IPS-18c (cell line): ENCODE results near the gene GALNT17.
"Not testable (repeated sequence)": the region's sequence is repeated elsewhere in the genome, so short reads cannot be mapped to it uniquely, and the experiment has no call there.

Experiments
- H3K4me3 ChIP-seq: 2 replicates; pipeline ENCODE4 v1.7.0; 2013; ENCODE audit warnings: low read depth, mild to moderate bottlenecking, low read length, moderate library complexity; ENCODE audit not compliant: insufficient read depth
- H3K9me3 ChIP-seq: one replicate; pipeline ENCODE4 v1.6.1; 2013; ENCODE audit warnings: mild to moderate bottlenecking, low read length, moderate library complexity; ENCODE audit not compliant: control insufficient read depth, insufficient read depth

The GALNT17 gene

DNA sequence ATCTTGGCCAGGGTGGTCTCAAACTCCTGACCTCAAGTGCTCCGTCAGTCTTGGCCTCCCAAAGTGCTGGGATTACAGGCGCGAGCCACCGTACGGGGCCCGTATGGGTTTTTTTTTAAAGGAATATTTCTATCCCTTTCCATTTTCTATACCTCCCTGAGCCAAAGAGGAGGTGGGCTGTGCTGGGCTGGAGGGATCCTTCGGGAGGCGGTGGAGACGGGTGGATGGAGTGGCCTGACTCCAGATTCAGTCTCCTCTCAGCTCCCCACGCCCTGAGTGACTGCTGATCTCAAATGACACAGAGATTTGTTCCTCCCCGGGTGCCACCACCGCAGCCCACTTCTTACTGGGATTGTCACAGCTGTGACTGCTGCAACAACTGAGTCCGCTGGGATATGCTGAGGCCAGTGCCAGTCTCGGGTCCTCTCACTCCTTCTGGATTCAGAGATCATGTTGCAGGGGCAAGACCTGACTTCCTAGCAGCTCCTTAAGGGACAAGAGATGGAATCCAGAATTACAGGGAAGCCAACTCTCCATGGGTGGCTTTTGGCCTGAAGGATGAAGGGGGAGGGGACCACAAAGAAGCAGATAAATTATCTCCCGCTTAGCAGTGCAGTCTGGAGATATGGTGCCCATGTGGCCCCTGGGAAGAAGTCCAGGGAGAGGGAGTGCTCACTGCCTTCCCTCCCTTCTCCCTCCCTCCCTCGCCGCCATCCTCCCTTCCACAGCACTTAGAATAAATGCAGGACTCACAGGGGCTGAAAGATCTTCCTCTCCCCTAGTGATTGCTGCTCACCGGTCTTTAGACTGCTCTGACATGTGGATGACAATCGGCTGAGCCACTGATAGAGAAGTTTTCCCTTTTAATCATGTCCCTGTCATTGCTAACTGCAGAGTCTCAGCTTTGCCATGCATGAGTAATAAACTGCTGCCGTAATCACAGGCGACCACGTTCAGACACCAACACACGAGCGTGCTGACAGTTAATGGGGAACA lies 14.3 kb downstream of the GALNT17 start:
- no peak overlapping the region for H3K4me3 ChIP-seq
- no peaks in the 10 kb centered on the region for H3K9me3 ChIP-seq

DNA sequence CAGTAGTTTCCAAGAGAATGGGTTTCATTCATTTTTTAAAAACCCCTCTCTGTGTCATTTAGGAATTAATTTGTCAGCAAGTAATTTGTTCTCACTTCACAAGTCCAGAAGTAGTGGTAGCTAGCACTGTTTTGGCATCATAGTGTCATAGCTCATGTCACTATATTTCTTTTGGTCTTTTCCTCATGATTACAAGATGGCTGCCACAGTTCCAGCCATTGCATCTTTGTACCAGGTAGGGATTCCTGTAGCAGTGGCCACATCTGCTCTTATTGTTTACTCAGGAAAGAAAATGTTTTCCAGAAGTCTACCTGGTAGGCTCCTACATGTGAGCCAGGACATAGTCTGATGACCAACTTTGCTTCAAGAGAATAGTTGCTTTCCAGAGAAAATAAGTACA lies 16.2 kb downstream of the GALNT17 start:
- H3K4me3 ChIP-seq = no peak overlapping the region
- no peaks in the 10 kb centered on the region for H3K9me3 ChIP-seq

DNA sequence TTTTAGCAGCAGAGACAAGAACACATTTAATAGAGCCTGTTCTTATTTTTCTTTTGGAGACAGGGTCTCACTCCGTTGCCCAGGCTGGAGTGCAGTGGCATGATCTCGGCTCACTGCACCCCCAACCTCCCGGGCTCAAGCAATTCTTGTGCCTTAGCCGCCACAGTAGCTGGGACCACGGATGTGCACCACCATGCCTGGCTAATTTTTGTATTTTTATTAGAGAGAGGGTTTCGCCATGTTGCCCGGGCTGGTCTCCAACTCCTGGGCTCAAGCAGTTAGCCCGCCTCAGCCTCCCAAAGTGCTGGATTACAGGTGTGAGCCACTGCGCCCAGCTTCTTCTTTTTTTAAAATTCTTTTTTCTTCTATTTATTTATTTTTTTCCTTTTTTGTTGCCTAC lies 23.3 kb downstream of the GALNT17 start:
- H3K4me3 ChIP-seq = no peak overlapping the region

DNA sequence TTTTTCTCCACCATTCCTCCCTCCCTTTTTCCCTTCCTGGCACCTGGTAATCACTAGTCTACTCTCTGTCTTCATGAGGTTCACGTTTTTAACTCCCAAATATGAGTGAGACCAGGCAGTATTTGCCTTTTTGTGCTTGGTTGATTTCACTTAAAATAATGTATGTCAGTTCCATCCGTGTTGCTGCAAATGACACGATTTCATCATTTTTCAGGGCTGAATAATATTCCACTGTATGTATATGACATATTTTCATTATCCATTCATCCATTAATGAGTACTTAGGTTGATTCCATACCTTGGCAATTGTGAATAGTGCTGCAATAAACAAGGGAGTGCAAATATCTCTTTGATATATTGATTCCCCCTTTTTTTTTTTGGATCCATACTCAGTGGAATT lies 25.8 kb downstream of the GALNT17 start:
- Histone ChIP-seq H3K4me3 (no peak overlapping the region), H3K9me3 (no peaks in the 10 kb centered on the region)

More for the DNA sequence above, 23.3 kb downstream of the GALNT17 start:
- no peaks in the 10 kb centered on the region for H3K9me3 ChIP-seq

DNA sequence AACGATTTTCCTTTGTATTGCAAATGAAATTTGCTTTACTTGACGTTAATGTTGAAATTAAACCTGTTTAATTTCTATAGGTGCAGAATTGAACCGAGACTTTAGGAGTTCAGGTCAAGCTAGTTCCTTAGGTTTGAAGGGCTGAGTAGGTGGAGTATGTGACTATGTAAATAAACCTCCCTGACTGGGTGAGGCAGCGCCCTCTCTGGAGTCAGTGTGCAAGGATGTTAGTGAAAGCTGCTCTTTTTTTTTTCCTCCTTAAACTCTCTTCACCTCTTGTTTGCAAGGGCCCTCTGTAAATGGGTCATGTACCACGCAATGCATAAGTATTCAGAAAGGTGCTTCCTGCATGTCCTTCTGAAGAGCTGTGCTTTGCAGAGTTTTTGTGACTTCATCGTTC lies 33.8 kb downstream of the GALNT17 start:
- H3K9me3 ChIP-seq = no peaks in the 10 kb centered on the region
- no peak overlapping the region for H3K4me3 ChIP-seq

DNA sequence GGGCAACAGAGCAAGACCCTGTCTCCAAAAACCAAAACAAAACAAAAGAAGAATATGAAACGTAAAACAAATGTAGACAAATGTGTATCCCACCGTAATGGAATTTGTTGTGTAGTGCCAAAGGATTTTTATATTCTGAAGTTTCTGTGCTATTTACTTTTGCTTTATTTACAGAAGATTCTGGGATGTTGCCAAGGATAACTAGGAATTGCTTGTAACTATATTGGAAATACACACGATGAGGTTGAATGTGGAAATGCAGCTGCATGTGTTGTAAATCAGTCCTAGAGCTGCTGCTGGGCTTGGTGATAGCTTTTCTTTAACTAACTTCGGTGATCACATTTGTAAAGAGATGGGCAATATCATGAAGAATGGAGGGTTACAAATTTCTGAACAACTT lies 39.5 kb downstream of the GALNT17 start:
- Histone ChIP-seq H3K4me3 (no peak overlapping the region), H3K9me3 (no peaks in the 10 kb centered on the region)

DNA sequence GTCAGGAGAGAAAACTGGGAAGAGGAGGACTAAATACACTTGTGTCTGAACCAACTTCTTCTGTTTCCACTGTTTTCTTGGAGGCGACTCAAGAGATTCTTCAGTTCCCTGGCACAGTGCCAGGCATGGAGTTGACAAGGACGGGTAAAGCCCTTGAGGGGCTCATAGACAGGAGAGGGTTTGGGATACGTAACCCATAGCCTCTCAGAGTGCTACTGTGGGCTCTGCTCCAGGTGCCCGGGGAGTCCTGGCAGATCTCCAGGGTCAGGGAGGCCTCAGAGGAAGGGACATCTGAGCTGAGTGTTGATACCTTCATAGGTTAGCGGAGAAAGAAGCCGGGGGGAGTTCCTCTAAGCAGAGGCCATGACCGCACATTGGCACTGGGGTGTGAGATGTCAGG lies 42.0 kb downstream of the GALNT17 start:
- no peak overlapping the region for H3K4me3 ChIP-seq

DNA sequence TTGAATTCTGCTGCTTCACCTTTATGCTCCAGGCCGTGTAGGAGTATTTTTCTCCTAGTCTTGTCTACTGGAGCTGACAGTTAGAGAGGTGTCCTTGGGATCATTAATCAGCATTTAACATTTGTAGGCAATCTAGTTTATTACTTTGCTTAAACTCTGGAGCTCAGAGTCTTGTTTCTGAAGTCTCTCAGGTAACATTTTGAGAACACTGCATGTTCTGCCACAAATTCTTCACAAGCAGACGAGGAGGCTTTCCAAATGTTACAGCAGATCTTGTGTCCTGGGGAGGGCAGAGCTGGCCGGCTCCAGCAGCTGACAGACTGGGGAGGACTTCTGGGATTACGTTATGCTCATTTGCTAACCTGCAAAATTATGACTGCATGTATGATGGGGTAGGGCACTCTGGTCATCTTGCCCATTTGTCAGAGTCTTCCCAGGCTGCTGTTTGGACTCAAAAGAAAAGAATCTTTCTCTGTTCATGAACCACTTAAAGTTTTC lies 50.5 kb downstream of the GALNT17 start:
- Histone ChIP-seq H3K9me3 (no peaks in the 10 kb centered on the region), H3K4me3 (no peak overlapping the region)

More for the DNA sequence above, 42.0 kb downstream of the GALNT17 start:
- no peaks in the 10 kb centered on the region for H3K9me3 ChIP-seq

DNA sequence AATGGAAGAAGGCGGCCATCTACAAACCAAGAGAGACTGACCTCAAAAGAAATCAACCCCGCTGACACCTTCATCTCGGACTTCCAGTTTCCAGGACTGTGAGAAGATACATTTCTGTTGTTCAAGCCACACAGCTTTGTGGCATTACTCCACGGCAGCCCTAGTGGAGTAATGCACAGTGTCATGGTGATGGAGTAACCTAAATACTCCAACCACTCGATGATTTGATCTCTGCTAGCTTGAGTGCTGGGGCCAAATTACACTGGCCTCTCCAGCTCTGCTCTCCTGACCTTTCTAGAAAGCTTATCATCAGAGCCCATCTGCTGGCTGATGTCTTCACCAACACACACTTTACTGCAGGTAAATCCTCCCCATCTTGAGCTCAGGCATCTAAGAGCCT lies 52.2 kb downstream of the GALNT17 start:
- H3K9me3 ChIP-seq = no peaks in the 10 kb centered on the region
- no peak overlapping the region for H3K4me3 ChIP-seq

DNA sequence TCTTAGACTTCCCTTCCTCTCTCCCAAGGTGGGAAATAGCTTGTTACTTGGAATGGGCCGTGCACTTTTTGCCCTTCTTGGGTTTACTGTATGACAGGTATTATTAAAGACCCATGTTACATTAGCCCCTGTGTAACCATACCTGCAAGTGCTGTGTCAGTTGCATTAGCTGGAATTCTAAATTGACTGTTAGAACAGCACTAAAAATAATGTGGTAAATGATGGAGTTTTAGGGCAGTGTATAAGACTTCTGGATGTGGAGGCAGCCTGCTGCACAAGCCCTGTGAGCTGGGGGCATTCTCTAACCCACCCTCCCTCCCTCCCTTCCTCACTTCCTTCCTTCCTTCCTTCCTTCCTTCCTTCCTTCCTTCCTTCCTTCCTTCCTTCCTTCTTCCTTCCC lies 52.7 kb downstream of the GALNT17 start:
- H3K4me3 ChIP-seq = no peak overlapping the region
- no peaks in the 10 kb centered on the region for H3K9me3 ChIP-seq

DNA sequence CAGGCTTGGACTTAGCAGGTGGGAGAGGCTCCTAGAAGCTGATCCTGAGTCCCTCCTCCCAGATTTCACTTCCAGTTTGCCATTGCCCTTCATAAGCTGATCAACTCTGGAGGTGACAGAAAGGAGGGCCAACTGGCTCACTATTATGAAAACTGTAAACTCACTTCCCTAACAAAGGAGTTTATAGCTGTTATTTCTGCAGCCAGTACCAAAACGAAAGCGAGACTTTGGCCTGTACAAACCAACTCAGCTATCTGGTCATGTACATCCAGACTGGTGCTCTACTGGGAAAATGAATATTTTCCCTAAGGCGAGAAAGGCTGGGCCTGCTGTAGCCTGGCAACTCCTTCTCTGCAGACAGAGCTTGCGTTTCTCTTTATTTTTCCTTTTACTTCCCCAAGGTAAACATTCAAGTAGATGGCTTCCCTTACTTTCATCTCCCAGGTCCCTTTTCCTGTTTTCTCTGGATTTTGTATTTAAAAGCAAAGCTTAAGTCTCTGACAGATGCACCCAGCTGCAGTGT lies 54.7 kb downstream of the GALNT17 start:
- no peak overlapping the region for H3K4me3 ChIP-seq
- H3K9me3 ChIP-seq = no peaks in the 10 kb centered on the region

DNA sequence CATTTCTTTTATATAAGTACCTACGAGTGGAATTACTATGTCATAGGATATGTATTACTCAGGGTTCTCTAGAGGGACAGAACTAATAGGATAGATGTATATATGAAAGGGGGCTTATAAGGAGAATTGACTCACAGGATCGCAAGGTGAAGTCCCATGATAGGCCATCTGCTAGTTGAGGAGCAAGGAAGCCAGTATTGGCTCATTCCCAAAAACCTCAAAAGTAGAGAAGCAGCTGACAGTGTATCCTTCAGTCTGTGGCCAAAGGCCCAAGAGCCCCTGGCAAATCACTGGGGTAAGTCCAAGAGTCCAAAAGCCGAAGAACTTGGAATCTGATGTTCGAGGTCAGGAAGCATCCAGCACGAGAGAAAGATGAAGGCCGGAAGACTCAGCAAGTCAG lies 59.8 kb downstream of the GALNT17 start:
- H3K9me3 ChIP-seq = no peaks in the 10 kb centered on the region
- H3K4me3 ChIP-seq = no peak overlapping the region

DNA sequence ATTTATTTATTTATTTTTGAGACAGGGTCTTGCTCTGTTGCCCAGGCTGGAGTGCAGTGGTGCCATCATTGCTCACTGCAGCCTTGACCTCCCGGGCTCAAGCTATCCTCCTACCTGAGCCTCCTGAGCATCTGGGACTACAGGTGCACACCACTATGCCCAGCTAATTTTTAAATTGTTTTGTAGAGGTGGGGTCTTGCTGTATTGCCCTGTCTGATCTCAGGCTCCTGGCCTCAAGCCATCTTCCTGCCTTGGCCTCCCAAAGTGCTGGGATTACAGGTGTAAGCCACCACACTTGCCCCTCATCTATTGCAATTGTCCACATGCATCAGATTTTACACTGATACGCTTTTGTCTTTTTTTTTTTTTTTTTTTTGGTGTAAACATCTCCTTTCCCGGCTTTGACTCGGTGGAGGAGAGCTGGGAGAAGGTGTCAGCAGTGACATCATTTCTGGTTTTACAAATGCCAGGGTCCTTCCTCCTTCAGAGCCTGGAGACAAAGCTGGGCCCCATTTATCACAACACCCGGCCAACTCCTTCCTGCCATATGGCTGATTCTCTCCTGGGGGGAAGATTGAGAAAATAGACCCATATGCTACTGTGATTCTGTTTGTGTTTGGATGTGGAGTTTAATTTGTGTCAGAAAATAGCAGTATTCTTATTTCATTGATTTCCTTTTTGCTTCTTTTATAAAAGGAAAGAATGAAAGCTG lies 61.3 kb downstream of the GALNT17 start:
- no peaks in the 10 kb centered on the region for H3K9me3 ChIP-seq
- no peak overlapping the region for H3K4me3 ChIP-seq

DNA sequence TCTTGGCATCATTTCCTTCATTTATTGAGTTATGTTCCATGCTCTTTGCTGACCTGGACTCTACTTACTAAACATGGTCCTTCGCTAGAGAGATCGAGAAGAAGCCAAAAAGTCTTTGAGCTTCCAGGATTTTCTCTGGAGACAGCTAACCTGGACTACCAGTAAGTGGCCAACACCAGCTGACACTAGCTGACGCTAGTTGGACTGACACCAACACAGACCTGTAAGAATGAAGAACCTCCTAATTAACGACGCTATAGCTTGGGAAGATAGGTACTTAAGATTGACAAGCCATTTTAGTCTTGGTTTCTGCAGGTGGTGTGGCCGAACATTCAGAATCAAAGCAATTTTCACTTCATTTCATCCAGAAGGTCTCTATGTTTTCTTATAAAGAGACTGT lies 66.4 kb downstream of the GALNT17 start:
- Histone ChIP-seq H3K4me3 (no peak overlapping the region), H3K9me3 (no peaks in the 10 kb centered on the region)

DNA sequence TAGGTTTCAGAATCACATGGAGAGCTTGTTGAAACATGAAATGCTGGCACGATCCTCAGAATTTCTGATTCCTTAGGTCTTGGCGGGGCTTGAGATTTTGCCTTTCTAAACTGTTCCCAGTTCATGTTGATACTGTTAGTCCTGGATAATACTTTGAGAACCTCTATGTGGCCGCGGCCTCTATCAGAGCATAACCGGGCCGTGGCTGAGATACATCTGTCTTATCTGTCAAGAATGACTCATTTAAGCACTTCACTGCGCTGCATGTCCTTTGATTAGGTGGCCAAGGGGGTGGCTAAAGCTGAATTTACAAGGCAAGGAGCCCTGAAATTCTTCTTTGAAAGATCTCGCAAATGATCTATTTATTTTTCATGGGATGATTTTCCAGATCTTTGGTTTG lies 66.9 kb downstream of the GALNT17 start:
- Histone ChIP-seq H3K4me3 (no peak overlapping the region), H3K9me3 (no peaks in the 10 kb centered on the region)

DNA sequence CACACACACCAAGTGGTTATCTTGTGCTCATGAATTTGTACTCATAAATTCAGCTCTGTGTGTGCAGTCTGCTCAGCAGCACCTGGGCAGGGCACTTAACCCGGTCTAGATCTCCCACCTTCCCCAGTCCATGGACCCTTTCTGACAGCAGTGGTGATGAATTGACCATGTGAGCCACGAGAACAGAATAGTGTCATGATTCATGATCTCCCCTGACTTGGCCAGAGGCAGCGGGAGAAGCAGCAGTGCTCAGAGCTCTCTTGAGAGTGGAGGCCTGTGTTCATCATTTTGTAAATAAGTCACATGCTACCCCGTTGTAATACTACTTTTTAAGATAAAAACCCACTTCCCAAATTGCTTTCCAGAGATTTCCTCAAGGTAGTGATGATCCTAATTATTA lies 74.2 kb downstream of the GALNT17 start:
- H3K4me3 ChIP-seq = no peak overlapping the region
- no peaks in the 10 kb centered on the region for H3K9me3 ChIP-seq

DNA sequence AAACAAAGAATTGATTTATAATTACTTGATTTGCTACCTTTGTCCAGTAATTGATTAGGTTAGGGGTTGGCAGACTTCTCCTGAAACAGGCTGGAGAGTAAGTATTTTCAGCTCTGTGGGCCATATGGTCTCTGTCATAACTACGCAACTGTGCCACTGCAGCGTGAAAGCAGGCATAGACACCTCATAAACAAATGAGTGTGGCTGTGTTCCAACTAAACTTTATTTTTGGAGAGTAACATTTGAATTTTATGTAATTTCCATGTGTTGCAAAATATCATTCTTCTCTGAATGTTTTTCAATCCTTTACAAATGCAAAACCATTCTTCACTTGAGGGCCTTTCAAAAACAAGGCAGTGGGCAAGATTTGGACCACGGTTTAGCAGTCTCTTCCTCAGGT lies 76.9 kb downstream of the GALNT17 start:
- no peak overlapping the region for H3K4me3 ChIP-seq
- H3K9me3 ChIP-seq = no peaks in the 10 kb centered on the region

DNA sequence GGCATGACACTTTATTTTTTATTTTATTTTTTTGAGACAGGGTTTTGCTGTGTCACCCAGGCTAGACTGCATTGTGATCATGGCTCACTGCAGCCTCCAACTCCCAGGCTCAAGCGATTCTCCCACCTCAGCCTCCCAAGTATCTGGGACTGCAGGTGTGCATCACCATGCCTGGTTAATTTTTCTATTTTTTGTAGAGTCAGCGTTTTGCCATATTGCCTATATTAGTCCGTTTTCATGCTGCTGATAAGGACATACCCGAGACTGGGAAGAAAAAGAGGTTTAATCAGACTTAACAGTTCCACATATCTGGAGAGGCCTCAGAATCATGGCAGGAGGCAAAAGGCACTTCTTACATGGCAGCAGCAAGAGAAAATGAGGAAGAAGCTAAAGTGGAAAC lies 77.5 kb downstream of the GALNT17 start:
- not testable (repeated sequence) for H3K9me3 ChIP-seq, H3K4me3 ChIP-seq
